Lung (tissue), 12 donors: ENCODE data around the gene ADAMTS5. TPM values are rescaled to one million over a fixed set of nuclear protein-coding genes. Genes with fewer than 3 reads are reported as not detected.

ENCODE experiments used
- ATAC-seq: fragments of 200-7000 bp; cut with Tn5 transposase; one replicate; pipeline ENCODE4 v1.9.1; 2020; ENCODE audit warnings: moderate number of reproducible peaks; ENCODE audit not compliant: insufficient read depth, low FRiP score
- DNase-seq, 3 donors: peaks; one replicate each; pipeline ENCODE4 v3.0.0-alpha.2; 2013 to 2017
- H3K27ac ChIP-seq, 2 donors: one replicate each; pipeline ENCODE4 v1.5.1; 2013; ENCODE audit warnings: mild to moderate bottlenecking in 2 of 2, moderate library complexity in 2 of 2, control low read depth in 1 of 2, inconsistent platforms in 1 of 2, low read depth in 1 of 2, low read length in 1 of 2
- H3K27me3 ChIP-seq, 3 donors: one replicate each; pipeline ENCODE4 v1.5.1; 2013; ENCODE audit warnings: low read length in 2 of 3; ENCODE audit not compliant: control insufficient read depth in 3 of 3, insufficient read depth in 3 of 3
- H3K36me3 ChIP-seq, 4 donors: one replicate each; pipeline ENCODE4 v1.5.1; 2013; ENCODE audit warnings: low read length in 4 of 4, mild to moderate bottlenecking in 1 of 4, moderate library complexity in 1 of 4; ENCODE audit not compliant: control insufficient read depth in 4 of 4, insufficient read depth in 4 of 4
- H3K4me1 ChIP-seq, 5 donors: one replicate each; pipeline ENCODE4 v1.5.1; 2013; ENCODE audit warnings: low read length in 5 of 5, mild to moderate bottlenecking in 2 of 5, moderate library complexity in 1 of 5; ENCODE audit not compliant: control insufficient read depth in 5 of 5, insufficient read depth in 5 of 5
- H3K4me3 ChIP-seq: one replicate; pipeline ENCODE4 v1.5.1; 2013; ENCODE audit warnings: mild to moderate bottlenecking, control low read depth, moderate library complexity
- H3K9ac ChIP-seq, 2 donors: one replicate each; pipeline ENCODE4 v1.5.1; 2013; ENCODE audit warnings: low read length in 2 of 2, control low read depth in 1 of 2; ENCODE audit not compliant: insufficient read depth in 1 of 2
- H3K9me3 ChIP-seq, 4 donors: one replicate each; pipeline ENCODE4 v1.5.1; 2013; ENCODE audit warnings: low read length in 3 of 4, mild to moderate bottlenecking in 1 of 4, moderate library complexity in 1 of 4; ENCODE audit not compliant: control insufficient read depth in 4 of 4, insufficient read depth in 3 of 4
- CTCF ChIP-seq: IDR thresholded peaks from 2 replicates; pipeline ENCODE4 v1.5.1; 2012; ENCODE audit warnings: mild to moderate bottlenecking; ENCODE audit errors: control extremely low read depth, extremely low read depth
- WGBS, 2 donors: extraction: QIAGEN DNeasy Blood & Tissue Kit; methylation state at CpG; one replicate each; pipeline ENCODE4 v1.1.7; 2013; 5-methylcytosine and 5-hydroxymethylcytosine counted together
- polyA plus RNA-seq, 2 donors: library from polyadenylated mRNA; stranded (reverse); fragments of 200-250 nt; gene quantifications; one replicate each; pipeline ENCODE4 v1.2.1, GENCODE V29; 2013
- total RNA-seq, 2 donors: library from RNA; depleted of rRNA in 1 of 2; stranded (reverse); fragments of >200 nt in 1 of 2; gene quantifications; one replicate each; pipeline ENCODE4 v1.2.1, GENCODE V29; 2014 to 2021
- donor health status: control.
- donor health status: control.
- donor health status: Bipolar disorder and iron deficiency.
- donor health status: healthy.
- donor health status: DM: yes; HTN: yes; CAD: no.

ADAMTS5 gene
- total and polyA plus RNA-seq, 4 donors, result 0.59 to 22.2 (median 2.8) TPM

GRCh38 chr21:26923986-26924385, 42.9 kb downstream of the ADAMTS5 start:
- H3K9me3 ChIP-seq, result no peaks in the 10 kb centered on the region
- H3K9ac ChIP-seq, result no peak overlapping the region
- no peak overlapping the region for H3K4me3 ChIP-seq
- H3K27me3 ChIP-seq, result no peaks in the 10 kb centered on the region
- H3K27ac ChIP-seq, result no peak overlapping the region
- WGBS, 2 donors, result 93 to 94% methylated on average over 10 of the region's 10 CpGs
- ATAC-seq (no peak), DNase-seq (no peak)
- no peak for TF ChIP-seq CTCF
- peaks cover 0 to 3% (median 0%) of the 10 kb centered on the region in 4 donors for H3K36me3 ChIP-seq
- H3K4me1 ChIP-seq, result no peaks in the 10 kb centered on the region

DNA sequence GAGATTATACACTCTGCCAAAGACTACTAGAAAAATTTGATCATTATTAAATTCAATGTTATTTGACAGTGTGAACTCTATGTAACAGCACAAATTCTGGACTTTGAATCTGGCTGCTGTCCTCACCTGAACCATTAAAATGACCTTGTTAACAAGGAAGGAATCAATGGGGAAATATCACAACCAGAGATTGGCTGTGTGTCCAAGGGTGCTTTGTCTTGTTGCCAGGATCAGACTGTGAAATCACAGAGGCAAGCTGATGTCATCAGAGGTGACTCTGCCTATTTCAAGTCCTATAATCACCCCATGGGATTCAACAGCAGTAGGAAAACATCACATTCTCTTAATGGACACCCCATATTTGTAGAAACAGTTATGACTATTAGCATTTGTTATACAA, 46.8 kb downstream of the ADAMTS5 start:
- H3K36me3 ChIP-seq, result peaks cover 0 to 3% (median 0%) of the 10 kb centered on the region in 4 donors
- no peaks in the 10 kb centered on the region for H3K27me3 ChIP-seq
- H3K9ac ChIP-seq, result no peak overlapping the region
- H3K4me1 ChIP-seq, result no peaks in the 10 kb centered on the region
- H3K27ac ChIP-seq, result no peak overlapping the region
- TF ChIP-seq CTCF, result no peak
- ATAC-seq (no peak), DNase-seq (no peak)
- no peaks in the 10 kb centered on the region for H3K9me3 ChIP-seq
- H3K4me3 ChIP-seq, result no peak overlapping the region

DNA sequence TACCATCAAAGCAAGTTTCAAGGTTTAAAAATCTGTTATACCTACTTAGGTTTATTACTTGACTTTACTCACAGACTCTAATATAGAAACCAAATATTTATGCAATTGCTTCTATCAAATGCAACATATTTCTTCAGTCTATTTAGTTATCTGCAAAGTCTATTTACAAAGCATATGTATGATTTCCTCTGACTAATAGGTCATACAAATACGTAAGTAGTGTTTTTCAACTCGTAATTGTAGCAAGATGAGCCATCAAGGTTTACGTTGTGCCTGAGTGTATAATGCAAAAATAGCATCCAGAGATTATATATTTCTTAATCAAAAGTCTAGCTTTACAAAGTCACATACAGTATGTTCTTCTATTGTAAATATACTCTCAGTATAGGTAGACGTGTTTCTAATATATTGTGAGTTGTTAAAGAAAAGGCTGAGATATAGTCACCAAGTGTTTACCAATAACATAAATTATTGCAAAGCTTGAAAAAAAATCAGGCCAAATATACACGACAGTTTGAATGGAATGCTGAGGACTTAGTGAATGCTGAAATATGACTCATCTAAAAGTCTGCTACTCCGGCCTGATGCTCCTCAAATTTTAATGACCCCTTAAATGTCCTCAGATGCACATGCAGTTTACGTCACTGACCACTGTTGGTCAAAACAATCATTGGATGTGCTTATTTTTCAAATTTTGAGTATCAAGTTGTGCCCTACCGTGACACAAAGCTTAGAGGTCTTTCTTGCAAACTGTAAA, 48.4 kb downstream of the ADAMTS5 start:
- WGBS, 2 donors, result 82 to 89% methylated on average over 8 of the region's 8 CpGs
- DNase-seq, result no peak
- H3K4me1 ChIP-seq, result no peaks in the 10 kb centered on the region
- no peak overlapping the region for H3K9ac ChIP-seq
- H3K36me3 ChIP-seq, result no peaks in the 10 kb centered on the region
- no peak overlapping the region for H3K4me3 ChIP-seq
- no peak for ATAC-seq
- H3K27me3 ChIP-seq, result no peaks in the 10 kb centered on the region
- H3K27ac ChIP-seq, result no peak overlapping the region
- TF ChIP-seq CTCF, result no peak
- H3K9me3 ChIP-seq, result peaks cover 0 to 7% (median 3%) of the 10 kb centered on the region in 4 donors

GRCh38 chr21:26916799-26917198, 50.1 kb downstream of the ADAMTS5 start:
- Histone ChIP-seq H3K4me1 (no peaks in the 10 kb centered on the region), H3K27ac (no peak overlapping the region), H3K9ac (no peak overlapping the region), H3K9me3 (peaks cover 0 to 9% (median 3%) of the 10 kb centered on the region in 4 donors), H3K4me3 (no peak overlapping the region), H3K36me3 (no peaks in the 10 kb centered on the region), H3K27me3 (no peaks in the 10 kb centered on the region)
- no peak for TF ChIP-seq CTCF
- no peak for DNase-seq
- 92 to 96% methylated on average over 2 of the region's 2 CpGs for WGBS, 2 donors
- ATAC-seq, result no peak
